SK-N-SH treated with all-trans-retinoic acid at 6 μM for 48 hours (cell line): ENCODE results near the gene IKZF3.

Source experiments
- ATAC-seq: fragments of 200-7000 bp; cut with Tn5 transposase; 3 replicates; pipeline ENCODE4 v1.9.1; 2020; ENCODE audit warnings: mild to moderate bottlenecking, moderate library complexity
- BACH2 ChIP-seq: fragments of 250-450 bp; sonication (Bioruptor Pico); IDR thresholded peaks from 2 replicates; pipeline ENCODE4 v1.9.0; 2021; ENCODE audit warnings: mild to moderate bottlenecking, borderline replicate concordance
- CREB5 ChIP-seq: fragments of 250-450 bp; sonication (Bioruptor Pico); IDR thresholded peaks from 2 replicates; pipeline ENCODE4 v1.5.1; 2020; ENCODE audit warnings: low read depth, mild to moderate bottlenecking, moderate library complexity
- ESRRG ChIP-seq: fragments of 250-450 bp; sonication (Bioruptor Pico); IDR thresholded peaks from 2 replicates; pipeline ENCODE4 v1.6.1; 2021; ENCODE audit warnings: mild to moderate bottlenecking
- OSR1 ChIP-seq: fragments of 250-450 bp; sonication (Bioruptor Pico); IDR thresholded peaks from 2 replicates; pipeline ENCODE4 v1.8.0; 2022; ENCODE audit warnings: moderate library complexity, mild to moderate bottlenecking, inconsistent platforms
- PATZ1 ChIP-seq: fragments of 250-450 bp; sonication (Bioruptor Pico); IDR thresholded peaks from 2 replicates; pipeline ENCODE4 v1.8.0; 2020; ENCODE audit warnings: mild to moderate bottlenecking, moderate library complexity, borderline replicate concordance
- POU6F1 ChIP-seq: fragments of 250-450 bp; sonication (Bioruptor Pico); IDR thresholded peaks from 2 replicates; pipeline ENCODE4 v1.8.0; 2021; ENCODE audit warnings: low read depth, mild to moderate bottlenecking, moderate library complexity, borderline replicate concordance
- RARB ChIP-seq: fragments of 250-450 bp; sonication (Bioruptor Pico); IDR thresholded peaks from 2 replicates; pipeline ENCODE4 v1.8.0; 2021; ENCODE audit warnings: mild to moderate bottlenecking, moderate library complexity
- TCF4 ChIP-seq: fragments of 250-450 bp; sonication (Bioruptor Pico); IDR thresholded peaks from 2 replicates; pipeline ENCODE4 v1.8.0; 2021; ENCODE audit warnings: mild to moderate bottlenecking, moderate library complexity, borderline replicate concordance
- TSHZ2 ChIP-seq: fragments of 250-450 bp; sonication (Bioruptor Pico); IDR thresholded peaks from 2 replicates; pipeline ENCODE4 v1.5.0; 2020; ENCODE audit warnings: mild to moderate bottlenecking, moderate library complexity
- ZC3H10 ChIP-seq: fragments of 250-450 bp; sonication (Bioruptor Pico); IDR thresholded peaks from 2 replicates; pipeline ENCODE4 v1.5.1; 2021; ENCODE audit warnings: mild to moderate bottlenecking, moderate library complexity
- ZFP3 ChIP-seq: fragments of 250-450 bp; sonication (Bioruptor Pico); IDR thresholded peaks from 2 replicates; pipeline ENCODE4 v1.5.0; 2020; ENCODE audit warnings: mild to moderate bottlenecking, moderate library complexity
- ZFP30 ChIP-seq: fragments of 450-650 bp; formaldehyde crosslinking; IDR thresholded peaks from 2 replicates; pipeline ENCODE4 v1.5.0; 2022; ENCODE audit warnings: mild to moderate bottlenecking, moderate library complexity
- ZNF565 ChIP-seq: fragments of 450-650 bp; formaldehyde crosslinking; conservative IDR thresholded peaks from 2 replicates; pipeline ENCODE4 v1.5.0; 2020; ENCODE audit warnings: low read depth, mild to moderate bottlenecking, moderate library complexity

IKZF3 gene

GRCh38 chr17:39867880-39868553 lies 3.9 kb upstream of the IKZF3 start, which contains the start of gene ZPBP2:
ZPBP2 (plus strand) TSS chr17:39868202; CDS start chr17:39868355, 153 bp downstream.
- ATAC-seq: no peak
- TF ChIP-seq ZFP30 (no peak), ZFP3 (CRISPR knock-in tag) (no peak)

- ATAC-seq: no peak
- TF ChIP-seq TCF4 (CRISPR knock-in tag): no peak
- TF ChIP-seq ZNF565 (CRISPR knock-in tag): no peak
- TF ChIP-seq, all 23 proteins: peak for 0
Observed at GRCh38 chr17:39867084-39867879, 3.2 kb upstream of the IKZF3 start.

GRCh38 chr17:39866013-39866730 lies 2.1 kb upstream of the IKZF3 start:
- no peak for ATAC-seq

More at GRCh38 chr17:39866013-39866730, 2.1 kb upstream of the IKZF3 start:
- TF ChIP-seq ESRRG (CRISPR knock-in tag): no peak
- TF ChIP-seq ZFP3 (CRISPR knock-in tag): no peak
- TF ChIP-seq PATZ1 (CRISPR knock-in tag): no peak
- no peak for TF ChIP-seq CREB5 (CRISPR knock-in tag)
- no peak for TF ChIP-seq POU6F1 (CRISPR knock-in tag)
- no peak for TF ChIP-seq TCF4 (CRISPR knock-in tag)
- no peak for TF ChIP-seq TSHZ2 (CRISPR knock-in tag)
- no peak for TF ChIP-seq ZC3H10 (CRISPR knock-in tag)
- TF ChIP-seq BACH2 (CRISPR knock-in tag): no peak
- TF ChIP-seq RARB: no peak
- no peak for TF ChIP-seq ZFP30
- no peak for TF ChIP-seq OSR1 (CRISPR knock-in tag)
